GM19467 (cell line): ENCODE measurements around the gene KIAA1671.

Source experiments
- ATAC-seq: cut with Tn5 transposase; IDR thresholded peaks from one replicate; pipeline ENCODE4 v1.9.1; 2021; ENCODE audit warnings: mild to moderate bottlenecking, moderate library complexity; ENCODE audit not compliant: unreplicated experiment

The KIAA1671 gene

GRCh38 chr22:24950272-24950902, 2.1 kb upstream of the KIAA1671 start:
- ATAC-seq, result no peak

GRCh38 chr22:24952837-24953383, 394 bp downstream of the KIAA1671 start:
- no peak for ATAC-seq

- no peak for ATAC-seq
Observed at GRCh38 chr22:24953384-24954113, 1.0 kb downstream of the KIAA1671 start.

- ATAC-seq, result no peak
Observed at GRCh38 chr22:24954114-24954463, 1.6 kb downstream of the KIAA1671 start.

- ATAC-seq, result no peak
Observed at GRCh38 chr22:24954856-24955255, 2.3 kb downstream of the KIAA1671 start.

GRCh38 chr22:24957043-24957442, 4.5 kb downstream of the KIAA1671 start:
- ATAC-seq, result no peak

GRCh38 chr22:24961217-24961844, 8.8 kb downstream of the KIAA1671 start:
- no peak for ATAC-seq

- ATAC-seq, result no peak
Observed at GRCh38 chr22:24962094-24962493, 9.6 kb downstream of the KIAA1671 start.

GRCh38 chr22:24962835-24963234, 10.3 kb downstream of the KIAA1671 start:
- ATAC-seq, result no peak

- ATAC-seq, result no peak
Observed at GRCh38 chr22:24964441-24964840, 11.9 kb downstream of the KIAA1671 start.

GRCh38 chr22:24965822-24966626, 13.5 kb downstream of the KIAA1671 start:
- ATAC-seq, result no peak

GRCh38 chr22:24968066-24968561, 15.6 kb downstream of the KIAA1671 start:
- no peak for ATAC-seq

- ATAC-seq, result no peak
Observed at GRCh38 chr22:24969560-24970301, 17.2 kb downstream of the KIAA1671 start.

GRCh38 chr22:24972369-24972768, 19.9 kb downstream of the KIAA1671 start:
- no peak for ATAC-seq

GRCh38 chr22:24973872-24974271, 21.4 kb downstream of the KIAA1671 start:
- ATAC-seq, result no peak

GRCh38 chr22:24975125-24975640, 22.7 kb downstream of the KIAA1671 start:
- ATAC-seq, result no peak

- no peak for ATAC-seq
Observed at GRCh38 chr22:24975813-24976341, 23.4 kb downstream of the KIAA1671 start.

GRCh38 chr22:24976442-24977218, 24.1 kb downstream of the KIAA1671 start:
- ATAC-seq, result no peak
